ENCODE data around the gene CA6.
"Not testable (repeated sequence)": the region's sequence is repeated elsewhere in the genome, so short reads cannot be mapped to it uniquely, and the experiment has no call there.

The CA6 gene

GRCh38 chr1:9006956-9007615 lies 61.4 kb downstream of the CA6 start:
- no peak for DNase-seq

DNA sequence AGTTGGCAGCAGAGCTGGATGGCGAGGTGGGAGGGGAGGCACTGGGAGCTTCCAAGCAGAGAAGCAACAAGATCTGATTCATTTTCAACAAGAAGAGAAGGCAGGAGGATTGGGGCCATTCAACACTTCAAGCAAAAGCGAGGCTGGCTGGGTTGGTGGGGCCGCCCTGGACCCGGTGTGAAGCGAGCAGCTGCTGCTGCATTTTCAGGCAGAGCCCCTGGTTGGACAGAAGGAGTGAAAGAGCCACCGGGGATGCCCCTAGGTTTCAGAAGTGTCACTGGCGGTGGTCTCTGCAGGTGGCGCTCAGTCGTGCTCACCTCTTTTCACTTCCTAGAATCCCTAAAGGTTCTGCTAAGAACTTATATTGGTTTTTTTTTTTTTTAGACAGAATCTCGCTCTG lies 62.6 kb downstream of the CA6 start:
- no peak for DNase-seq

DNA sequence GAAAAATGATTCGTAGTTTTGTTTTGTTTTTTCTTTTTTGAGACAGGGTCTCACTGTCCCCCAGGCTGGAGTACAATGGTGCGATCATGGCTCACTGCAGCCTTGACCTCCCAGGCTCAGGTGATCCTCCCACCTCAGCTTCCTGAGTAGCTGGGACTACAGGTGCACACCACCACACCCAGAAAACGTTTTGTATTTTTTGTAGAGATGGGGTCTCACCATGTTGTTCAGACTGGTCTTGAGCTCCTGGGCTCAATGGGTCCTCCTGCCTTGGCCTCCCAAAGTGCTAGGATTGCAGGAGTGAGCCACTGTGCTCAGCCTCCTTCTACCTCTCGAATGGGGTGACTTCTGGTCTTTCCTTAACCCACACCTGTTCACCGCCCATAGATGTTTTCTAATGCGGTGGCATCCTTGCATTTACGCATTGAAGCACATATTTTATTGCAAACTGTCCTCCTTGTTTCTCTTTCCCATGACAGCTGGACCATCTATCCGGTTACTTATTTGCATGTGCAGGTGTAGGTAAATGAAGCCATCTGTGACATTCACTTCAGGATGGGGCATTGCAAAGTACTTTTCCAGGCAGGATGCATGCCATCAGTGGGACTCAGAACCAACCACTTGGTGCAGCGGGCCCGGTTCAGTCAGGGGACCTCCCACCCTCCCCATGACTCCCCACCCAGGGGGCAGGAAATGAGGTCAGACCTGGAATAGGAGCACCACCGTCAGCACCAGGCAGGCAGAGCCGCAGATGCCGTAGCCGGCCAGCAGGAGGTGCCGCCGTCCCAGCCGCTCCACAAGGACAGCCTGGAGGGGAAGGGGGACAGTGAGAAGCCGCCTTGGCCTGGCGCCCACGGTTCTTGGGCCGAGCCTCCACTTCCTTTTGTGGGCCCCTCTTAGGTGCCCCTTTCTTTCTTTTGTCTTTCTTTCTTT lies 64.0 kb downstream of the CA6 start:
- DNase-seq, result peak; percentile 29

DNA sequence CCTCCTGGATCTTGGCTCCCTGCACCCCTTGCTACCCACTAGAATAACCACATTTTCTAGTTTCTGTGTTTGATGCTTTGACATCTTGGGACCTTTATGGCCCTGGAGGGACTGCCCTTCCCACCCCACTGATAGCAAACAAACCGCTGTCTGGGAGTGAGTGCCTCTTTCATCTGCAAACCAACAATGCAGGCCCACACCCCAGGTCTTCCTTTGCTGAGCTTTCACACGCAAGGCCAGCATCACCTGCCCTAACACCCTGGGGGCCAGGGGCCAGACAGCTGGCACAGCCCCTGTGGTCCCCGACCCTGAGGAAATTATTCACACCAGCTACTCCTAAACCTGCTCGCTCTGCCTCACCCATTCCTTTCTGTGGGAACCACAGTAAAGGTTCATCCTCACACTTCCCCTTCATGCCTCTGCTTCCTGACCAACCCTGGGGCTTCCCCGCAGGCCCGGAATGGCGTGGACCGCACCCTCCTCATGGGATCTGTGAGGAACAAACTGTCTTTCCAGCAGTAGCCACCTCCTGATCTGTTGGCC lies 65.2 kb downstream of the CA6 start:
- DNase-seq, result no peak

GRCh38 chr1:9013819-9014218 lies 68.2 kb downstream of the CA6 start:
- DNase-seq, result no peak

DNA sequence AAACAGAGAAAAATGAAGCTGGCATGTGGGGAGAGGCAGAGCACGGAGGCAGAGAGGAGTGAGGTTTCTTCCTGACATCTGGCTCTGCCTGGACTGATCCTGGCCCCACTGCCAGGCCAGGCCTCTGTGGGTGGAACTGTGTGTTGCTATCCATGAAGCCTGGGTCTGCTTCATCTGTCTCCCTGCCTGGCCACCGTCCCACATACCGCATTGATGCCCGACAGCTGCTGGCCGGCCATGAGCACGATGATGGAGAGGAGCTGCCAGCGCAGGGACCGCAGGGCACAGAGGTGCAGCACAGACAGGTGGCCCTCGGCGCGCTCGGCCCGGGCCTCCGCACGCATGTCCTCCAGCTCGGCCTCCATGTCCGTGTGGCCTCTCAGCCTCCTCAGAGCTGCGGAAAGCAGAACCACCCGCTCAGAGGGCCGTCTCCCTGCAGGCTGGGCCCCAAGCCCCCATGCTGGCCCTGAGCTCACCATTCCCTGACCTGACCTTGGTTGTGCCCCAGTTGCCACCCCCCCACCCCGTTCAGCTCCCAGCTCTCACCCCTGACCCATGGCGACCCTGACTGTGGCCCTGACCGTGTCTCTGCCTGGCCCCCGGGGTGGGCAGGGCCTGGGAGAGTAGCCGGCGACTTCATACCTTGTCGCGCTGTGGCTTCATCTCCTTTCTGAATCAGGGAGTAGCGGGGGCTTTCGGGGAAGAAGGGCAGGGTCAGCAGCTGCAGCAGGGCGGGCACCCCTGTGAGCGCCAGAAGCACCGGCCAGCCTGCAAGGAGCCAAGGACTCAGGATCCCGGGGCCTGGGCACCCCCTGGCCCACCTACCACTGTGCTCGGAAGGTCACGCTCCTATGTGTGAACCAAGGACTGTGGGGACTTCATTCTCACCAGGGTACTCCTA lies 69.1 kb downstream of the CA6 start:
- no peak for DNase-seq

- no peak for DNase-seq
These were observed 70.8 kb downstream of the CA6 start for GRCh38 chr1:9016455-9016854.

DNA sequence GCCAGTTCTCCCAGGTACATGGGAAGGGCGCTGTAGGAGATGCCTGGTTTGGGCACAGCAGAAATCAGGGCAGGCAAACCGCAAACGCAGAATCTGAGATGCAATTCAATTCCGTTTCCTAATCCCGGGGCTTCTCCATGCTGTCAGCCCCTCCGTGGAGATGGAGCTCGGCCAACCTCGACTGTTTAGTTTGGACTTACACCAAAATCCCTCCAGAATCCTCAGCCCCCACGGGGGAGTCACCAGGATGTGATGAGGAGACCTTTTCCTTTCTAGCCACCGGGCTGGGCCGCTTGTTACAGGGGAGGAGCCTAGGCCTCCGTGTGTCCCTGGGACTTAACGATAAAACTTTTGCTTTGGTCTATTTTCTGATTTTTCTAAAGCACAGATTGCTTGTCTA lies 72.7 kb downstream of the CA6 start:
- peak; percentile 26 for DNase-seq

- DNase-seq, result no peak
These were observed 74.2 kb downstream of the CA6 start for GRCh38 chr1:9019896-9020295.

GRCh38 chr1:9020305-9020704 lies 74.6 kb downstream of the CA6 start:
- DNase-seq, result no peak

DNA sequence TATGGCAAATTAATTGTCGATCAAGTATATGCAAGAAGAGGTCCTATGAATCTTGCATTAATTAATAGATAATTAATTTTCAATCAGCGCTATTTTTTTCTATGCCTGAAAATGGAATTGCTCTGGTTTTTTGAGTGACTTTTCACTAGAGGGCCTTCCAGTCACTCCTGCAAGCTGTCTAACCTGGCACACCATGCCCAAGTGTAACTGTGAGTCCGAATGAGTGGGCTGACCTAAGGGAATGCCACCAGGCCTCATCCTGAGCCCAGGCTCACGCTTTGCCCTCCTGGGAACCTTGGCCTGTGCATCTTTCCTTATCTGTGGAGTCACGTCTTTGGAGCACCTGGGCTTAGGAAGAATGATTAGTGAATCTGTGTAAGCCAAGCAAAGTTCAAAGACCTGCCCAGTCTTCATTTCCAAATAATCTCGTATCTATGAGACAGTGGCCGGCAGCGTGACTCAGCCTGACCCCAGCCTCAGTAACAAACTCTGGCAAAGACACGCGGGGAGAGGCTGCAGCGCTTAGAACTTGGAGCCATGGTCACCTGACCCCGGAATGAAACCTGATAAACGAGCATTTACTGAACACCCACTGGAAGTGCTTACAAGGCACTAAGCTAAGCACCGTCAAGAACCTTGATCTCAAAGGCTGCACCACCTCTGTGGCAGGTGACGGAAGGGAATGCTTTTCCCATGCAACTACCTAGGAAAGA lies 76.5 kb downstream of the CA6 start:
- DNase-seq, result not testable (repeated sequence)

DNA sequence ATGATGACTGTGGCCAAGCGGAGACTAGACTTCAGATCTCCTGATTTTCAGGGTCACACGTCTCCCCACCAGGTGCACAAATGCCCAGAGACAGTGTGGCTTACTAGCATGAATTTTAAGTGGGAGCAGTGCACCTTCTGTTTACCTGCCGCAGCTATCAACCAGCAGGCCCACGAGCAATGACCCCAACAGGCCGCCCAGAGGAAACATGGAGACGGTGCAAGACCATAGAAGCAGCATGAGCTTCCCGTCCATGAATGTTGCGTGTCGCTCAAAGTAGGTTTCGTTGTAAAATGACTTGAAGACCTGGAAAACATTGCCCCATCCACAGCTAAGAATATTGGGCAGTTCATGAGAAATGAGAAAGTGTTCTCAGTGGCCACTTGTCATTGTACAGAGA lies 77.1 kb downstream of the CA6 start:
- no peak for DNase-seq
